Tracheal epithelial cell (primary cell): Measurements from ENCODE around the gene COX14. TPM values are rescaled to one million over a fixed set of nuclear protein-coding genes. Genes with fewer than 3 reads are reported as not detected.

Experiments
- total RNA-seq: library from RNA; depleted of rRNA; stranded (reverse); fragments of >200 nt; gene quantifications from 2 replicates; pipeline ENCODE4 v1.2.1, GENCODE V29; 2014

Gene COX14
- 41.0 and 51.2 TPM in 2 replicates for total RNA-seq

GRCh38 chr12:50111693-50112455 is at the start of gene COX14:
Gene COX14 (plus strand): TSS chr12:50112236. CDS start chr12:50120044, 7,808 bp downstream.

GRCh38 chr12:50084775-50085614 is 27.0 kb upstream of the COX14 start, which contains the start of gene SMARCD1:
Gene SMARCD1 (plus strand): TSS chr12:50085342. CDS start chr12:50085370, 28 bp downstream.

GRCh38 chr12:50103767-50104321 is 8.2 kb upstream of the COX14 start, which contains the start of gene GPD1:
Gene GPD1 (plus strand): TSS chr12:50104008. CDS start chr12:50104051, 43 bp downstream.

GRCh38 chr12:50167049-50167828 is 55.2 kb downstream of the COX14 start, which contains the start of gene CERS5:
Gene CERS5 (minus strand): TSS chr12:50167369. CDS start chr12:50167297, 72 bp downstream.

Other genes starting within 250 kb of the COX14 start
- gene FAIM2, start 208.3 kb upstream of the COX14 start, total RNA-seq, result not detected in 2 replicates
- under 0.01 TPM in 1 of 2 replicates, not detected in the other for gene AQP2, start 161.5 kb upstream of the COX14 start, total RNA-seq
- gene AQP5, start 150.4 kb upstream of the COX14 start, total RNA-seq, result 0.43 TPM in 1 of 2 replicates, not detected in the other
- gene AQP6, start 139.3 kb upstream of the COX14 start, total RNA-seq, result not detected in 2 replicates
- gene RACGAP1, start 86.7 kb upstream of the COX14 start, total RNA-seq, result 16.0 and 17.4 TPM in 2 replicates
- 1.1 and 1.4 TPM in 2 replicates for gene ASIC1, start 54.6 kb upstream of the COX14 start, total RNA-seq
- 31.8 and 41.9 TPM in 2 replicates for gene SMARCD1, start 26.9 kb upstream of the COX14 start, total RNA-seq
- 1.2 TPM in 1 of 2 replicates, not detected in the other for gene GPD1, start 8.2 kb upstream of the COX14 start, total RNA-seq
- gene CERS5, start 55.1 kb downstream of the COX14 start, total RNA-seq, result 17.9 and 26.7 TPM in 2 replicates
- 97.4 and 107 TPM in 2 replicates for gene LIMA1, start 171.3 kb downstream of the COX14 start, total RNA-seq